Small intestine (tissue), 7 donors: ENCODE results near the gene FNBP1. TPM values are rescaled to one million over a fixed set of nuclear protein-coding genes. Genes with fewer than 3 reads are reported as not detected.

Experiments
- DNase-seq, 2 donors: peaks; one replicate each; pipeline versions ENCODE4 v3.0.0 to v3.0.0-alpha.2; 2013
- FAIRE-seq: peaks from 2 replicates; lab custom pipeline; 2012; peaks lifted over from hg19 to GRCh38; lab: Jason Lieb, UNC
- H3K27ac ChIP-seq, 3 donors: one replicate each; pipeline ENCODE4 v1.5.1; 2013; ENCODE audit warnings: low read length in 2 of 3, mild to moderate bottlenecking in 2 of 3, control low read depth in 1 of 3, inconsistent platforms in 1 of 3, low read depth in 1 of 3, moderate library complexity in 1 of 3
- H3K27me3 ChIP-seq, 3 donors: one replicate each; pipeline ENCODE4 v1.6.1; 2013; ENCODE audit warnings: low read length in 3 of 3, inconsistent platforms in 1 of 3; ENCODE audit not compliant: control insufficient read depth in 3 of 3, insufficient read depth in 3 of 3
- H3K36me3 ChIP-seq, 3 donors: one replicate each; pipeline ENCODE4 v1.6.1; 2013; ENCODE audit warnings: low read length in 3 of 3, inconsistent platforms in 1 of 3, low read depth in 1 of 3, mild to moderate bottlenecking in 1 of 3, moderate library complexity in 1 of 3; ENCODE audit not compliant: control insufficient read depth in 3 of 3, insufficient read depth in 2 of 3
- H3K4me1 ChIP-seq, 3 donors: one replicate each; pipeline ENCODE4 v1.6.1; 2013; ENCODE audit warnings: low read length in 2 of 3, inconsistent platforms in 1 of 3, low read depth in 1 of 3, mild to moderate bottlenecking in 1 of 3, moderate library complexity in 1 of 3; ENCODE audit not compliant: control insufficient read depth in 3 of 3, insufficient read depth in 2 of 3
- H3K4me3 ChIP-seq, 3 donors: one replicate each; pipeline ENCODE4 v1.5.1; 2013; ENCODE audit warnings: low read length in 3 of 3, control low read depth in 1 of 3, inconsistent platforms in 1 of 3, low read depth in 1 of 3, mild to moderate bottlenecking in 1 of 3, moderate library complexity in 1 of 3
- H3K9me3 ChIP-seq, 2 donors: one replicate each; pipeline ENCODE4 v1.6.1; 2013; ENCODE audit warnings: low read depth in 1 of 2, low read length in 1 of 2; ENCODE audit not compliant: control insufficient read depth in 2 of 2, insufficient read depth in 1 of 2
- WGBS, 3 donors: extraction: QIAGEN DNeasy Blood & Tissue Kit; methylation state at CpG; one replicate each; pipeline ENCODE4 v1.1.7; 2013; 5-methylcytosine and 5-hydroxymethylcytosine counted together
- polyA plus RNA-seq, 4 donors: library from polyadenylated mRNA; stranded (reverse) in 3 of 4; unstranded in 1 of 4; fragments of 200-250 nt in 3 of 4; fragments of 120-200 nt in 1 of 4; gene quantifications; one replicate each; pipeline versions ENCODE4 v1.2.1 to v1.2.3, GENCODE V29; 2013
- donor health status: healthy with polysubstance abuse.
- donor health status: control.
- donor health status: control.
- donor health status: Bipolar disorder and iron deficiency.
- donor health status: healthy.

Gene FNBP1
- polyA plus RNA-seq, 4 donors, result 1.3 to 16.5 (median 9.0) TPM

GRCh38 chr9:130043654-130044623, 950 bp upstream of the FNBP1 start:
- Histone ChIP-seq H3K27ac (peak overlapping the region; percentile 13 to 81 (median 81)), H3K9me3 (no peaks in the 10 kb centered on the region), H3K27me3 (peaks cover 0 to 23% (median 2%) of the 10 kb centered on the region in 3 donors), H3K4me3 (peak overlapping the region; percentile 66 to 96 (median 82)), H3K4me1 (peaks cover 0 to 18% (median 3%) of the 10 kb centered on the region in 3 donors), H3K36me3 (no peaks in the 10 kb centered on the region)
- 23 to 29% (median 26%) methylated on average over 37 of the region's 37 CpGs for WGBS, 3 donors
- FAIRE-seq (no peak), DNase-seq (peak in 1 of 2 donors; percentile 63)

GRCh38 chr9:130042406-130042884, 544 bp downstream of the FNBP1 start:
- peak in 1 of 2 donors; percentile 64 for DNase-seq
- Histone ChIP-seq H3K27me3 (peaks cover 0 to 23% (median 2%) of the 10 kb centered on the region in 3 donors), H3K9me3 (no peaks in the 10 kb centered on the region), H3K4me3 (peak overlapping the region; percentile 73 to 96 (median 82)), H3K4me1 (peaks cover 0 to 18% (median 3%) of the 10 kb centered on the region in 3 donors), H3K27ac (peak overlapping the region; percentile 71 to 95 (median 94)), H3K36me3 (no peaks in the 10 kb centered on the region)
- no peak for FAIRE-seq
- 1 to 2% (median 1%) methylated on average over 42 to 68 of the region's 68 CpGs for WGBS, 3 donors

- Histone ChIP-seq H3K9me3 (no peaks in the 10 kb centered on the region), H3K4me3 (peak overlapping the region; percentile 73 to 96 (median 82)), H3K4me1 (peaks cover 0 to 18% (median 3%) of the 10 kb centered on the region in 3 donors), H3K27ac (peak overlapping the region; percentile 71 to 95 (median 94)), H3K36me3 (no peaks in the 10 kb centered on the region), H3K27me3 (peaks cover 0 to 23% (median 2%) of the 10 kb centered on the region in 3 donors)
- no peak for FAIRE-seq
- 0 to 1% (median 1%) methylated on average over 27 to 31 of the region's 31 CpGs for WGBS, 3 donors
- DNase-seq, result no peak
Measured at GRCh38 chr9:130041648-130042405, 1.2 kb downstream of the FNBP1 start.

- Histone ChIP-seq H3K36me3 (no peaks in the 10 kb centered on the region), H3K4me1 (peaks cover 0 to 18% (median 3%) of the 10 kb centered on the region in 3 donors), H3K4me3 (peak overlapping the region in 2 of 3 donors; percentile 73 to 96), H3K27ac (peak overlapping the region in 2 of 3 donors; percentile 4 to 52), H3K9me3 (no peaks in the 10 kb centered on the region), H3K27me3 (peaks cover 0 to 23% (median 2%) of the 10 kb centered on the region in 3 donors)
- FAIRE-seq, result no peak
- WGBS, 3 donors, result 57 to 74% (median 69%) methylated on average over 7 of the region's 7 CpGs
- no peak for DNase-seq
Measured at GRCh38 chr9:130040984-130041647, 1.9 kb downstream of the FNBP1 start.

- Histone ChIP-seq H3K4me3 (no peak overlapping the region), H3K27ac (peak overlapping the region in 1 of 3 donors; percentile 74), H3K9me3 (no peaks in the 10 kb centered on the region), H3K4me1 (peaks cover 0 to 18% (median 0%) of the 10 kb centered on the region in 3 donors), H3K36me3 (peaks cover 0 to 2% (median 0%) of the 10 kb centered on the region in 3 donors), H3K27me3 (peaks cover 0 to 23% (median 2%) of the 10 kb centered on the region in 3 donors)
- DNase-seq (no peak), FAIRE-seq (no peak)
- 61 to 78% (median 63%) methylated on average over 6 of the region's 6 CpGs for WGBS, 3 donors
Measured at GRCh38 chr9:130039528-130040147, 3.4 kb downstream of the FNBP1 start.

GRCh38 chr9:130036099-130036498, 6.9 kb downstream of the FNBP1 start:
- no peak overlapping the region for H3K4me3 ChIP-seq
- FAIRE-seq (no peak), DNase-seq (no peak)
- peaks cover 0 to 5% (median 2%) of the 10 kb centered on the region in 3 donors for H3K27me3 ChIP-seq
- H3K9me3 ChIP-seq, result no peaks in the 10 kb centered on the region
- H3K36me3 ChIP-seq, result peaks cover 0 to 2% (median 0%) of the 10 kb centered on the region in 3 donors
- H3K4me1 ChIP-seq, result peaks cover 0 to 3% (median 2%) of the 10 kb centered on the region in 3 donors
- no peak overlapping the region for H3K27ac ChIP-seq

DNA sequence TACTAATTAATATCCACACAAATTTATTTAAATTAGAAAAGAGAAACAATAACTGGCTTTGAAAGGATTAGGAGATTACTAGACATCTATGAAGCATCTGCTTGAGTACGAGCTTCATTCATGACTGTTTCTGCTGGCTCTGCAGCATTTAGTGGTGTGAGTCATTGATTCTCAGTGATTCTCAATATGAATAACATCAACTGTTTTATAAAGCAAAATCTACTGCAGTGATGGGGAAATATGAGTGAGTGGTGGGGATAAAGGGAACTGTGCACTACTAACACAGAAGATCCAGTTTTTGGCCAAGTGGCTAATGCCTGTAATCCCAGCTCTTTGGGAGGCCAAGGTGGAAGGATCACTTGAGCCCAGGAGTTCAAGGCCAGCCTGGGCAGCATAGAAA, 8.4 kb downstream of the FNBP1 start:
- H3K9me3 ChIP-seq, result no peaks in the 10 kb centered on the region
- DNase-seq (no peak), FAIRE-seq (no peak)
- H3K4me3 ChIP-seq, result no peak overlapping the region
- H3K27ac ChIP-seq, result peak overlapping the region in 1 of 3 donors; percentile 27
- no peaks in the 10 kb centered on the region for H3K27me3 ChIP-seq
- peaks cover 0 to 6% (median 0%) of the 10 kb centered on the region in 3 donors for H3K4me1 ChIP-seq
- peaks cover 0 to 2% (median 0%) of the 10 kb centered on the region in 3 donors for H3K36me3 ChIP-seq
- WGBS, 3 donors, result 60 to 76% (median 68%) methylated on average over 1 of the region's 1 CpG
